HG02759 (cell line): Measurements from ENCODE around the gene SVIL.
"Not testable (repeated sequence)": the region's sequence is repeated elsewhere in the genome, so short reads cannot be mapped to it uniquely, and the experiment has no call there.

Source experiments
- ATAC-seq: cut with Tn5 transposase; IDR thresholded peaks from one replicate; pipeline ENCODE4 v1.9.1; 2021; ENCODE audit warnings: mild to moderate bottlenecking, moderate library complexity; ENCODE audit not compliant: unreplicated experiment

SVIL gene

DNA sequence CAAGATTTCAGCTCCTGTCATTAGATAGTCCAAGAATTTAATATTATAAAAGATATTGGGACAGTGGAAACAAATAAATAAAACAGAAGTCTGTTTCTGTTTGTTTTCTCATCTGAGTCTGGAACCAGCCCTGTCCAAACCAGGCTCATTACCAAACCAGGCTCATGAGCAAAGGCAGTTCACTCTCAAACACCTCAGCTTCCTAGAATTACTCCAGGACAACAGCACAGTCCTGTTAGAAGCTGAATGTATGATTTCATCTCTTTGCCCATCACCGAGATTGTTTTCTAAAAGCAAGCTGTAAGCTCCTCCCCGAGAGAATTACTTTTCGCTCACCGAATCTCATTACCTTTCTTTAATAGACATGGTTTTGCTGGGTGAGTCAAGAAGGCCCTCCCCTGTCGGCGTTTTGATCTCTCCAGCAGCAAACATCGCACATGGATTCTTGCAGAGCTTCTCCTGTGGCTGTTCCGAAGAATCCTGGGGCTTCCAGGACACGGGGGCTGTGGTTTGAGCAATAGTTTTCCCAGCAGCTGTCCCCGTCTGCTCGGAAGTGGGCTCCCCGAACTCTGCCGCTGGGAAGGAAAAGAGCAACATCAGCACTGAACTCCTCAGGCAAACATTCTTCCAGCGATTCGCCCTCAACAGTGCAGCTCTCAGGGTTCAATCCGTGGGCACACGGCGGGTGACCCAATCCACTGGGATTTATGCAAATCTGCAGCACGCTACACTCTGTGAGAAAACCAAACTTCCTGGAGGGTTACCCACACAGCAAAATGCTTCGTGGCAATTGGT, 112.5 kb downstream of the SVIL start:
- ATAC-seq: no peak

DNA sequence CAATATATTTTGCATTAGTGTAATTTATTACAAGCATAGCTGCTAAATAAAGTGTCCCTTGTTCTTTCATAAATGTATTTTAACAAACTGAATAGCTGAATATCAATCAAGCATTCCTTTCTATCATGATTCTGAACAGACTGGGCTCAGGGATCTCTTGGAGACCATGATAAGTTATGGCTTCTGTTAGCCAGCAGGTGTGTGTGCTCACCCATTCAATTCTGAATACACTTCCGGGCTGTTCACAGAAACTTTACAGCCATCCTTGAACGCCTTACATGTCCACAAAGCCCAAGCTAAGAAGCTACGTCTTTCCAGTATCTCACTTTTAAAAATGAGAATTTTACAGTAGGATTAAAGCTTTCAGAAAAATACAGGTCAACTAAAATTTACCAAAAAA, 115.1 kb downstream of the SVIL start:
- no peak for ATAC-seq

DNA sequence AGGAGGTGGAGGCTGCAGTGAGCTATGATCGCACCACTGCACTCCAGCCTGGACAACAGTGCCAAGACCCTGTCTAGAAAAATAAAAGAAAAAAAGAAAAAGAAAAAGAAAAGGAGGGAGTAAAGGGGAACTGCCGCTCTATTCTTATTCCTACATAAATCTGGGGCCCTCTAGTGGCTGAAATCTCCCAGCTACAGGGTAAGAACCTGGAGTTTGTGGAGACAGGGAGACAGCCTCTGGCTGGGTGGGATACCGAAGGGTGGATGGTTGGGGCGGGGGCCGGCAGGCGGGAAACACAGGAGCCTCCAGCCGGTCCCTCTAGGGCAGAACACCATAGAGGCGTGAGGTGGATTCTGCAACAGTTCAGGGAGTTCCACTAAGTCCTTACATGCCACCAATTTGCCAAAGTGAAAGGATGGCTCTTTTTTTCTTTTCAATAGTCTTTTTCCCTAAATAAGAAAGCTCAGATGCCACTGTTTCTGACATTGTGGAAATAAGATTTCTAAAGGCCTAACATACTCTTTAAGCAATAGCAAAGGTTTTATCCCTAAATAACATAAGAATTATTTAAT, 117.3 kb downstream of the SVIL start:
- no peak for ATAC-seq

DNA sequence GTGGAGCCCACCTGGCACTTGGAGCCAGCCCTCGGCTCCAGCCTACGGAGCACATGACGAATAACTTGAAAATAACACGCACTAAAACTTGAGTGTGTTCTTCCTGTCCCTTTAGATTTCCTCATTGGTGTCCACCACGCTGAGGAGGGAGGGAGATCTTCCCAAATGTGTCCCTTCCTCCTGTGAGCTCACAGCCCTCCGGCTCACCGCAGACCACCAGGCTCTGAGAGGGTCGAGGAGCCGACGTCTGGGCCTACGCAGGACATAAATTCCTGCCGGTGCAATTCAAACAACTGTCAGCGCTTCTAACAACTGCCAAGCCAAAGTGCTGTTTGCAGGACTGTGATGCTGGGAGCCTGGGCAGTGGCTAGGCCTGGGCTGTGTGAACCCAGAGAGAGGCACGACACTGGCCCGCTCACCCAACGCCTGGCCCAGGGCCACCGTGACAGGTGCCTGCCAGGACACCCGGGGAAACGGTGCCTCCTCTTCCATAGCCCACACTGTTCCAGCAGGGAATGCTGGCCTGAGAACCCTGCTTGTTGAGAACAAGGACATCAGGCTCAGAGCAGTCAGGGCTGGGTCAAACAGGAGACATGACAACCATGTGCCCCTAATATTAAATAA, 118.3 kb downstream of the SVIL start:
- ATAC-seq: not testable (repeated sequence)

DNA sequence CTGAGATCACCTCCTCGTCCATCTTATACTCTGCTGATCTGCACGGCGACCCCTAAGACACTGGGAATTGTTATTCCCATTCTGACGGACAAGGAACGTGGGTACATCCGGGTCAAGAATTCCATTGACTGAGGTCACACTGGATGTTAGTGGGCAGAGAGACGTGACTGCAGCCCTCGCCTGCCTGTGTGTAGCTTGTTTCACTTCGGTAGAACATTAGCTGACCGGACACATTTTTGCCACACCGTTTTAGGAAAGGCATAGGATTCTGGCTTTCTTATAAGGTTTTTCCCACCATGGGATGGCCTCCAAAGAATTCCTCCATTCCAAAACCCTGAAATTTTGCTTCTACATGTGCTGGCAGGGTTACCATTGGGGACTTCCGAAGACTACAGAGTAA, 118.9 kb downstream of the SVIL start:
- ATAC-seq: not testable (repeated sequence)

DNA sequence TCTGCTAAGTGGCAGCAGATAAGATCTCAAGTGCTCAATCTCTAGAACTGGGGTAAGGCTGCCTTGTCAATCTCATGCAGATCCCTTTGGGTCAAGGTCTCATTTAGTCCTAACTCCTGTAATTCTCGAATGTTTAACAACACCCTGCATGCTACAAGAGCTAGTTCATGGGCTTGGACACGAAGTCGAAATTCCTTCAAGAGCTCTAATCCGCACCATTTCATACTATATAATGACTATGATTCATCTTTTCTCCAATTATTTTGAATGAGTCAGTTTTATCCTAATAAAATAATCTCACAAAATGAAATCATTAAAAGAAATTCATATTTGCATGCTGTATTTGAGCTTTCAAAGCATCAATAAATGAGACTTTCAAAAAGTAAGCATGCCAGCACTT, 119.7 kb downstream of the SVIL start:
- ATAC-seq: not testable (repeated sequence)

DNA sequence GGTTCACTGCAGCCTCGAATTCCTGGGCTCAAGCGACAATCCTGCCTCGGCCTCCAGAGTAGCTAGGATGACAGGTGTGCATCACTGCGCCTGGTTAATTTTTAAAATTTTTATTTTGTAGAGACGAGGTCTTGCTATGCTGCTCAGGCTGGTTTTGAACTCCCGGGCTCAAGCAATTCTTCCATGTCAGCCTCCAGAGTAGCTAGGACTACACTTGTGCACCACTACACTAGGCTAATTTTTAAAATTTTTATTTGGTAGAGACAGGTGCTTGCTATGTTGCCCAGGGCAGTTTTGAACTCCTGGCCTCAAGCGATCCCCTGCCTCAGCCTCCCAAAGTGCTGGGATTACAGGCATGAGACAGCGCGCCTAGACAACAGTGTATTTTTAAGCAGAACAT, 120.5 kb downstream of the SVIL start:
- no peak for ATAC-seq

DNA sequence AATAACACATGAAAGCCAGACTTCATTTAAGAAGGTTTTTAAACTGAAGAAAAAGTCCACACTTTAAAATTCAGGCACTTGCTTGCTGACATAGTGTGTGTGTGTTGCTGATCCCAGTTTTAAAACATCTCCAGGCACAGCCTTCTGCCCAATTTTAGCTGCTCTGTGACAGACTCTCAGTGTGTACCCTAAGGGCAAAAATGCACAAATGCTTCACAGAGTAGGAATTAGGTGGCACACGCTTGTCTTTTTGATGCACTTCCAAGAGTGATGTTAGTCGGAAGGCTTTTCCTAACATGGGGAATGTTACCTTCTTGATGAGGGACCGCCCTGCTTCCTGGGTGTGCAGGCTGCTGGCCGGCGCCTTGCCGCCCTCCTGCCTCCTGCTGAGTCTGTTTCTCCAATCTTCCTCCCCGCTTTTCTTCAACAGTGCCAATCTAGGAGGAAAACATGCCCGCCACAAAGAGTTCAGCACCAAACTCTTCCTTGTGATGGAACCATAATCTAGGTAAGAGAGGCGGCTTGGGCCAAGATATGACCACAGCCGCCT, 122.3 kb downstream of the SVIL start:
- ATAC-seq: no peak

DNA sequence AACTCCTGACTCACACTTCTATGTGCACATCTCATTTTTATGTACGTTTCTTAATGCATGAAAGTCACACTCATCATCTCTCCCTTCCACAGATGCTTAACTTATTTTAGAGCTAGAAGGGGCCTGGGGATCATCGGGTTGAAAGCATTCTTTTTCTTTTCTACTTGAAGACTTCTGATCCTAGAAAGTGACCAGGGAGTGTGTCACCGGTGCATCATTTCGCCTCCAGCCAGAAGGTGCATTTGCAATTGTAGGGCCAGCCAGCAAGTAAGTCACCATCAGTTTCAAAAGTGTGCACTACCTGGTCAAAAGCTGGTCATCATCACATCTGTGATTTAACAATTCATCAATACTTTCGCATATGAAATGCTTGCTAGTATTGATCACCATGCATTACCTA, 123.0 kb downstream of the SVIL start:
- not testable (repeated sequence) for ATAC-seq

DNA sequence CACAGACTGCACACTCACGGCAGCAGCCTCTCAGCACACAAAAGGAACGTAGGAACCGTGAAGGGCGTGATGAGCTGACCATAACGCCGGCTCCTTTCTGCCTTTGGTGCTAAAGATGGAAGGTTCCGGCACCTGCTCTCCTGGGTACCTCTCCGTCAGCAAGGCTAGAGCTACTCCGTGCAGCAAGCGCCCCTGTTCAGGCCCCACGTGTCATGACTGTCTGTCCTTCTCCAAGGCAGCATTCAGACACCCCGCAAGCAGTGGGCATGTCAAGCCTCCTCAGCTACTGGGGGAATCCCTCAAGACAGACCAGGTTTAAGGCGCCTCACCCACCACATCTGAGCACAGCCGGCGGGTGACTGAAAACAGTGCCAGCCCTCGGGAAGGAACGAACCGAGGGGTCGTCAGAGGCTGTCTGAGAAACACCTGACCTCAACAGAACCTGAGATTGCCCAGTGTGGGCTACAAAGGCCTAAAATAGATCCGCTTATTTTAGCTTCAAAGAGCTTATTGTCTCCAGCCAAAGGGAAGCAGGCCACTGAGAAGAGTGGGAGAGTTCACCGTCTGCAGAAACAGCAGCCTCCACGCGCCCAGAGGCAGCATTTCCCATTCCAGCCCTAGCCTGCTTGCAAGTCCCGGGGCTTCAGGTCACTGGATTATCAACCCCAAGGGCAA, 124.2 kb downstream of the SVIL start:
- ATAC-seq: not testable (repeated sequence)

DNA sequence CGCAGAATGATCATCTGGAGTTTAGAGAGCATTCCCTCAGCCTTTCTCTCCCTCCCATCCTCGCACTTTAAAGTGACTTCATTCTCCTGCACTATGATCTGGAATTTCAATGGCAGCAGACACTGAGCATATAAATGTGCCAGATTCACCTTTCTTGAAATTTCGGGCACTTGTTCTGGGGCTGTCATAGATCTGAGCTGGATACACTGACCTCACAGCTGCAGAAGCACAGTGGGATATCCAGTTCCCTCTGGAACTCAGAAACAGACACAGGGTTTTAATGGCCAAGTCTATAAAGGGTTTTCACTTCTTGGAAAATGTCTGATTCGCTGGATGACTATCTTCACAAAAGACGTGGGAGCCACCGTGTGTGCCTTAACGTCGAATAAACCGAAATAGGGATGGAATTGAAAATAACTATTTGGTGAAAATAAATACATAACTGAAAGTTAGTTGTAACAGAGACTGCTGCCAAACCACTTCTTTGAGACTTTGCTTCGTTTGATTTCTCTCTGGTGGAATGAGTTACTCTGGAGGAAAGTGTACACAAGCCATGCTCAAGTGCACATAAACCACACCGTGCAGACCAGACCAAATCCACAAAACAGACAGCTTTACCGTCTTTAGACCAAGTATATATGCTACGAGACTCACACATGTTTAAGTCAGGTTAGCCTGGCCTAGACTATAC, 126.1 kb downstream of the SVIL start:
- no peak for ATAC-seq

DNA sequence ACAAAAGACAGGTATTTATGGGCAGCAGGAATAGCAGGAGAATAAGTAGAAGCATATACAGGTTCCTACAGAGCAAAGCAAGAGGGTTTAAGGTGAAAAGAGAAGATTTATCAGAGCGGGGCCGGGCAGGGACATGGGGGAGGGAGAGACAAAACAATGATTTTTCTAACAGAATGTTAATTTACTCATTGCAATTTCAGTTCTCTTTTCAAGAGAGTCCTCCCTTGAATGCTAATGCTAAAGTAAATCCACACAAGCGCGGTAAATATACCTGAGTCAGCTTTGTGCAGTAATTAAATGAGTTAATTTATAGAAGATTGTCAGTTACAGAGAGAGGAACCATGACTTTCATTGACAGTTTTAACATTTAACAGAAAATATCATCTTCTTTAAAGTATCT, 127.0 kb downstream of the SVIL start:
- ATAC-seq: not testable (repeated sequence)

DNA sequence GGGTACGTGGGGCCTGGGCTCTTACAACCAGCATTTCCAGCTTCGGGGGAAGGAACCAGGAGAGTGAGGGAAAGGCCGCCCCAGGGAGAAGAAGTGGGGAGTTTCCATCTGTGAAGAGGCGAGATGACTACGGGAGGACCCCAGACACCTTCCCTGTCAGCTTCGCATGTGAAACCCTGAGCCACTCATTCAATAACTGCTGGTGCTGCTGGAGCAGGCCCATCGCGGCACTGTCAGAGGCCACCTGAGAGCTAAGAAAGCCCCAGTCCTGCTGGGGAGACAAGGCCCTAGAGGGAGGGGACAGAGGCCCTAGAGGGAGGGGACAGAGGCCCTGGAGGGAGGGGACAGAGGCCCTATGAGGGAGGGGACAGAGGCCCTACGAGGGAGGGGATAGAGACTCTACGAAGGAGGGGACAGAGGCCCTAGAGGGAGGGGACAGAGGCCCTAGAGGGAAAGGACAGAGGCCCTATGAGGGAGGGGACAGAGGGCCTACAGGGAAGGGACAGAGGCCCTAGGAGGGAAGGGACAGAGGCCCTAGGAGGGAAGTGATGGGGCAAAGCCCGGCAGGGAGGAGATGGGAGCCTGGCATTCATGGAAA, 128.3 kb downstream of the SVIL start:
- ATAC-seq: not testable (repeated sequence)

DNA sequence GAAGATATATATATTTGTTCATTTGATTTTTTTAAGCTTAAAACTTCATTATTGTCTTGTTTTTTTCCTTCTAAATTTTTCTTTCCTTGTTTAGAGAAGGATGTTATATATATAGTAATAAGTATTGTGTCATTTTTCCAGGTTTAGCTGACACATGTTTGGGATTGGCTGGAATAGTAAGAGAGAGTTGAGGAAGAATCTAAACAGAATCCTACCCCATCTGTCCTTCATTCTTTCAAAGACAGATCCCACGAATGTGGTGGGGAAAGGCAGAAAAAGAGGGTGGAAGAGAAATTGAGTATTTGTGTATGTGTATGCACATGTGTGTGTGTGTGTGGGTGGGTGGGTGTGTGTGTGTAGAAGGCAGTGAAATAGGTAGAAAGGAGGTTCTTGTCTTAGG, 132.4 kb downstream of the SVIL start:
- no peak for ATAC-seq

DNA sequence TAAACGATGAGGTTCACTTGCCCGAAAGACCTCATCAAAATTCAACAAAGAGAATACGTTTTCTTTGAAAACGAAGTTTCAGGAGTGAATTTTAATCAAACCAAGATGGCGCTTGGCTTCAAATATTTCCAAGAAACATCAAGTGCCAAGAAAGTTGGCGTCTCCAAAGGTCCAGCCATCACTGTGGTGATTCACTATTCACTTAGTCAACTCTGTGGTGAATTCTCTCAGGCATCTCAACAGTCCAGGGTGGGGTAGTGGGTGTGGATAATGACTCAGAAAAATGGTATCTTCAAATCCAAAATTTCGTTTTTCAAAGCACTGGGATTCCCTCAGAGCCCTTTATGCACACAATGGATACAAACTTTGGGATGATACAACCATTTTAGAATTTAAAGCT, 133.1 kb downstream of the SVIL start:
- ATAC-seq: no peak

DNA sequence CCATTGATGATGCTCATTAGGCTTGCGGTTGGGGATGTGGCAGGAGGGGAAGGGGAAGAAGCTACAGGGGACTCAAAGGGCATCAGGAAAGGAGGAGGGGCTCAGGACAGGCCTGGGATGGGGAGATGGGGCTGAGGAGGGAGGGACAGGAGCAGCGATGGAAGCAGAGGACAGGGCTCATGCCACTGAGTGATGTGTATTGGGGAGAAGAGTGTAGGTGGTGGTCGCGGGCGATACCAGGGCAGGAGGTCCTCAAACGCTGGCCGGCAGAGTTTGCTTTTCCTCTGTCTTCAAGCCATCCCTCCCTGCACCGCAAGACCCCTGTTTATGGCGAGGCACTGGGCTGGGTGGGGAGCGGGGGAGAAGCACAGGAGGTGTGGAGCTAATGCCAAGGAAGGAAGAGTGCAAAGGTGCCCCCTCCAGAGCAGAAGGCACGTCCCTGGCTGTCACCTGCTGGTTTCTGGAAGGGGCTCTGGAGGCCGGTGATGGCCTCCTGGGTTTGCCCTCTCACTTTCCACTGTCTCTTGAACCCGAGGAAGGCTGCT, 134.7 kb downstream of the SVIL start:
- no peak for ATAC-seq

DNA sequence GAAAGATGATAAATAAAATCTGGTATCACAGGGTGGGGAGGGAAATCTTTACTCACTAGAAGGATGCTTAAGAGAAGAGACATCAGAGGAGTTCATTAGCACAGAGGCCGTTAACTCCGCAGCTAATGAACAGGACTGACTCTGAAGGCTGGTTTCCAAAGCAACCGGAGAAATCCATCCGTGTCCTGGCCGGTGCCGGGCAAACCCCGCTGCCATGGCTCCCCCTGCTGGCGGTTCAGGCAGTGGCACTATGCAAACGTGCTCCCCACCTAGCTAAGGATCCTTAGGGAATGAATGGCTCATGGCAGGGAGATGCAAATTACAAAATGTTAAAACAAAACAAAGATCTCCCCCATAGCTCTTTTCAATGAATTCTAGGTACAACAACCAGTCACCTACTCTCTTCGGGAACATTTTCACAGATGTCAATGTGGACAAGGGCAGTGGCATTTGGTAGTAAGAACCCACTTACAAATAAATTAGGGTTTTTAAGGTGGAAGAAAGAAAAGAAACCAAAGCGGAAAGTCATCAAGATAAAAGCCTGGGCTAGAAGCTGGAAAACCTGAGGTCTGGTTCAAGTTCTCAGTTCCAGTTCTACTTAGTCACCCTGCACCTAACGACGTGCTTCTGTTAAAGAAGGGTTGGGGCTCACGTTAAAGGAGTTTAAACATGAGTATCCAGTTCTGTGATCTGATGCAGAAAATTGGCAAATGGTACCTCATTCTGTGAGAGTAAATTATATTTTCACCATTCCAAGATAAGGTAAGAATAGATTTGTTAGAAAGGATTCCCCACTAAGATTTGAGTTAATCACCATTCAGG, 138.2 kb downstream of the SVIL start:
- ATAC-seq: peak; percentile 62

DNA sequence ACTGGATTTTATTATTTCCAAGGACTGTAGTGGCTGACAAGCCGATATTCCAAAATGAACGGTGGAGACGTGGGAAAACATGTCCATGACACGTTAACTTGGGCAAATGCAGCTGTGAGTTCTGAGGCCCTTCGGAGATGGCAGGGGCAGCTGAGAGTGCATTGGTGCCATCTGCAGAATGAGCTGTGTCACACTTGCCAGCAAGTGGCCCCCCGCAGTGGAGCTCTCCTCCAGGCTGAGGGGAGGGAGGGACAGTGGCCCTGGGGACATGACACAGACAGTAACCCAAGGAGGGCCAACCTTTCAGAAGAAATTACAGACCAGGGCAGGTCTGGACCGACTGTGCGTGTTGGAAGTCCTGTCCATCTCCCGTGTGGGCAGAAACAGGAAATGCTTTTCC, 139.4 kb downstream of the SVIL start:
- no peak for ATAC-seq

DNA sequence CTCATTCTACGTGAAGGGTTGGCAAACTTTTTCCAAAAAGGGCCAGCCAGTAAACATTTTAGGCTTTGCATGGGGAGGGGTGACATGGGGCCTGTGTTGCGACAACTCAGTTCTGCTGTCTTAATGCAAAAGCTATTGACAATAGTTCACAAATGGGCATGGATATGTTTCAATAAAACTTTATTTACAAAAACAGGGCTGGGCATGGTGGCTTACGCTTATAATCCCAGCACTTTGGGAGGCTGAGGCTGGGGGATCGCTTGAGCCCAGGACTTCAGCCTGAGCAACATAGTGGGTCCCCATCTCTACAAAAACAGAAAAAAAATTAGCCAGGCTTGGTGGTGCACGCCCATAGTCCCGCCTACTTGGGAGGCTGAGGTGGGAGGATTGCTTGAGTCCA, 141.1 kb downstream of the SVIL start:
- no peak for ATAC-seq
